Measurements from ENCODE around the gene ROCK2. TPM values are rescaled to one million over a fixed set of nuclear protein-coding genes. Genes with fewer than 3 reads are reported as not detected.

The ROCK2 gene
- total and polyA plus RNA-seq, 9 of the 15 experiments (the other 6 are each of a cell fraction or from before 2014, with no cell fraction given), result 4.9 to 30.6 (median 14.3) TPM

GRCh38 chr2:11342551-11343367 lies 1.7 kb downstream of the ROCK2 start (continued):
- TF ChIP-seq CEBPG (CRISPR knock-in tag; IDR thresholded peaks at IDR 0.05) (no peak; the same call in 1 of the 2 replicates), CEBPG (tag; conservative IDR thresholded peaks at IDR 0.05 in 1 of 2, IDR thresholded peaks at IDR 0.05 in 1 of 2) (peak; percentile 67 to 77), ZEB2 (IDR thresholded peaks at IDR 0.05) (no peak), GTF2E2 (tag; IDR thresholded peaks at IDR 0.05) (no peak), IRF9 (tag; IDR thresholded peaks at IDR 0.05) (no peak), STAT5A (IDR thresholded peaks at IDR 0.05; ENCODE audit: borderline replicate concordance, low read length) (no peak), CEBPB (tag; IDR thresholded peaks at IDR 0.05) (peak; percentile 92), BMI1 (IDR thresholded peaks at IDR 0.05; ENCODE audit: low read length) (no peak), SMARCE1 (IDR thresholded peaks at IDR 0.05) (0 out of 2 replicates have a peak, but pooled peaks have one; percentile 32), FOSL1 (tag; conservative IDR thresholded peaks at IDR 0.05) (peak; percentile 72), BRCA1 (IDR thresholded peaks at IDR 0.05) (no peak), BRCA1 (CRISPR knock-in tag; IDR thresholded peaks at IDR 0.05) (no peak), CCAR2 (IDR thresholded peaks at IDR 0.05; ENCODE audit: low read depth, low read length) (no peak), TFAP4 (CRISPR knock-in tag; IDR thresholded peaks at IDR 0.05; ENCODE audit: borderline replicate concordance) (no peak), NFIX (CRISPR knock-in tag; IDR thresholded peaks at IDR 0.05; ENCODE audit: low read depth) (no peak), C11orf30 (IDR thresholded peaks at IDR 0.05; ENCODE audit: low read depth) (no peak), ZC3H8 (IDR thresholded peaks at IDR 0.05) (no peak), ZNF764 (CRISPR knock-in tag; IDR thresholded peaks at IDR 0.05; ENCODE audit: low read depth) (no peak), PHB2 (IDR thresholded peaks at IDR 0.05; ENCODE audit: low read depth) (no peak), ZNF717 (CRISPR knock-in tag; IDR thresholded peaks at IDR 0.05) (no peak), MECOM (CRISPR knock-in tag; IDR thresholded peaks at IDR 0.05) (no peak), ILK (tag; IDR thresholded peaks at IDR 0.05; ENCODE audit: borderline replicate concordance, low read depth) (no peak), JUND (IDR thresholded peaks at IDR 0.05; ENCODE audit: borderline replicate concordance, low read depth, low read length) (peak; percentile 65; the same call in 1 of the 2 replicates), JUND (tag; IDR thresholded peaks at IDR 0.05; ENCODE audit: borderline replicate concordance, low read depth, low read length) (peak; percentile 45; the same call in 2 of the 3 replicates), ZNF586 (CRISPR knock-in tag; conservative IDR thresholded peaks at IDR 0.05) (no peak), NCOA4 (IDR thresholded peaks at IDR 0.05; ENCODE audit: partially characterized antibody) (no peak)
- TF ChIP-seq, protein P1, sequence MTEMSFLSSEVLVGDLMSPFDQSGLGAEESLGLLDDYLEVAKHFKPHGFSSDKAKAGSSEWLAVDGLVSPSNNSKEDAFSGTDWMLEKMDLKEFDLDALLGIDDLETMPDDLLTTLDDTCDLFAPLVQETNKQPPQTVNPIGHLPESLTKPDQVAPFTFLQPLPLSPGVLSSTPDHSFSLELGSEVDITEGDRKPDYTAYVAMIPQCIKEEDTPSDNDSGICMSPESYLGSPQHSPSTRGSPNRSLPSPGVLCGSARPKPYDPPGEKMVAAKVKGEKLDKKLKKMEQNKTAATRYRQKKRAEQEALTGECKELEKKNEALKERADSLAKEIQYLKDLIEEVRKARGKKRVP (CRISPR knock-in tag; IDR thresholded peaks at IDR 0.05), result no peak
- TF ChIP-seq, protein P2, sequence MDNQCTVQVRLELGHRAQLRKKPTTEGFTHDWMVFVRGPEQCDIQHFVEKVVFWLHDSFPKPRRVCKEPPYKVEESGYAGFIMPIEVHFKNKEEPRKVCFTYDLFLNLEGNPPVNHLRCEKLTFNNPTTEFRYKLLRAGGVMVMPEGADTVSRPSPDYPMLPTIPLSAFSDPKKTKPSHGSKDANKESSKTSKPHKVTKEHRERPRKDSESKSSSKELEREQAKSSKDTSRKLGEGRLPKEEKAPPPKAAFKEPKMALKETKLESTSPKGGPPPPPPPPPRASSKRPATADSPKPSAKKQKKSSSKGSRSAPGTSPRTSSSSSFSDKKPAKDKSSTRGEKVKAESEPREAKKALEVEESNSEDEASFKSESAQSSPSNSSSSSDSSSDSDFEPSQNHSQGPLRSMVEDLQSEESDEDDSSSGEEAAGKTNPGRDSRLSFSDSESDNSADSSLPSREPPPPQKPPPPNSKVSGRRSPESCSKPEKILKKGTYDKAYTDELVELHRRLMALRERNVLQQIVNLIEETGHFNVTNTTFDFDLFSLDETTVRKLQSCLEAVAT (IDR thresholded peaks at IDR 0.05), result no peak
